ENCODE results near the gene EXOC4. TPM values are rescaled to one million over a fixed set of nuclear protein-coding genes. Genes with fewer than 3 reads are reported as not detected.

EXOC4 gene
- total RNA-seq, 1 experiment from 2014 or later, result 66.2 TPM

DNA sequence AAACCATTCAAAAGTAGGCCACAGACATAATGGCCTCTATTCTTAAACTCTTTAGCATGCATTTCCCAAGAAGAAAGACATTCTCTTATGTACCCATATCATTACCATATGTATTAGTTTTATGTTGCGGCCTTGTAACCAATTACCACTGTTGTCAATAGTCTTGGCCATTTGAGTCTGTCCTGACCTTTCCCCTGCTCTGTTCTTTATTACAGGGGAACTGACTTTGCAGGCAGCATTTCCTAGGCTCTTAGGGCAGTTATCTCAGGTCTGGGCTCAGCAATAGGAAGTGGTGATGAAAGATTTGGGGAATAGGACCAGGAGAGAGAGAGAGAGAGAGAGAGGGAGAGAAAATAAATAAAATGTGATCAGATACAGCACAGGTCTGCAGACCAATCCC is 679.7 kb downstream of the EXOC4 start:
- Mint-ChIP-seq H3K4me1 (ENCODE audit: low read depth, unreplicated experiment) (no peaks in the 10 kb centered on the region), H3K4me3 (ENCODE audit: unreplicated experiment) (no peak overlapping the region), H3K27me3 (ENCODE audit: insufficient read depth, unreplicated experiment) (no peaks in the 10 kb centered on the region), H3K36me3 (ENCODE audit: insufficient read depth, unreplicated experiment) (no peaks in the 10 kb centered on the region), H3K27ac (ENCODE audit: unreplicated experiment) (no peak overlapping the region), H3K9me3 (ENCODE audit: unreplicated experiment) (no peaks in the 10 kb centered on the region)
- TF ChIP-seq, protein P1, sequence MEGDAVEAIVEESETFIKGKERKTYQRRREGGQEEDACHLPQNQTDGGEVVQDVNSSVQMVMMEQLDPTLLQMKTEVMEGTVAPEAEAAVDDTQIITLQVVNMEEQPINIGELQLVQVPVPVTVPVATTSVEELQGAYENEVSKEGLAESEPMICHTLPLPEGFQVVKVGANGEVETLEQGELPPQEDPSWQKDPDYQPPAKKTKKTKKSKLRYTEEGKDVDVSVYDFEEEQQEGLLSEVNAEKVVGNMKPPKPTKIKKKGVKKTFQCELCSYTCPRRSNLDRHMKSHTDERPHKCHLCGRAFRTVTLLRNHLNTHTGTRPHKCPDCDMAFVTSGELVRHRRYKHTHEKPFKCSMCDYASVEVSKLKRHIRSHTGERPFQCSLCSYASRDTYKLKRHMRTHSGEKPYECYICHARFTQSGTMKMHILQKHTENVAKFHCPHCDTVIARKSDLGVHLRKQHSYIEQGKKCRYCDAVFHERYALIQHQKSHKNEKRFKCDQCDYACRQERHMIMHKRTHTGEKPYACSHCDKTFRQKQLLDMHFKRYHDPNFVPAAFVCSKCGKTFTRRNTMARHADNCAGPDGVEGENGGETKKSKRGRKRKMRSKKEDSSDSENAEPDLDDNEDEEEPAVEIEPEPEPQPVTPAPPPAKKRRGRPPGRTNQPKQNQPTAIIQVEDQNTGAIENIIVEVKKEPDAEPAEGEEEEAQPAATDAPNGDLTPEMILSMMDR (IDR thresholded peaks at IDR 0.05; ENCODE audit: insufficient read depth in 1 of 2, low read depth in 1 of 2, low read length in 1 of 2, severe bottlenecking in 1 of 2, unreplicated experiment in 1 of 2), result no peak
- no peak overlapping the region for H3K4me3 ChIP-seq (ENCODE audit: low read depth, low read length)
- H3K4me1 ChIP-seq, result no peaks in the 10 kb centered on the region
- no peak for DNase-seq
- no TSS peak for BruUV-seq (replicated peaks)
- H3K36me3 ChIP-seq (ENCODE audit: control insufficient read depth, insufficient read depth, low read length), result no peaks in the 10 kb centered on the region; the same call in 1 of the 2 replicates
- POLR2A ChIA-PET, result no interaction called here
- CTCF ChIA-PET, result no interaction called here
- no peaks in the 10 kb centered on the region for H3K9me3 ChIP-seq
- H3K27me3 ChIP-seq (replicated peaks; ENCODE audit: control insufficient read depth, insufficient read depth, low read length), result no peaks in the 10 kb centered on the region
- intact Hi-C loops (cut with micrococcal nuclease; ENCODE audit: unreplicated experiment), result no loop called here

GRCh38 chr7:133934262-133934976 is 681.5 kb downstream of the EXOC4 start:
- Mint-ChIP-seq H3K27ac (ENCODE audit: unreplicated experiment) (no peak overlapping the region), H3K9me3 (ENCODE audit: unreplicated experiment) (no peaks in the 10 kb centered on the region), H3K4me1 (ENCODE audit: low read depth, unreplicated experiment) (no peaks in the 10 kb centered on the region), H3K4me3 (ENCODE audit: unreplicated experiment) (no peak overlapping the region), H3K27me3 (ENCODE audit: insufficient read depth, unreplicated experiment) (no peaks in the 10 kb centered on the region), H3K36me3 (ENCODE audit: insufficient read depth, unreplicated experiment) (no peaks in the 10 kb centered on the region)
- ChIA-PET CTCF (no interaction called here), POLR2A (no interaction called here)
- TF ChIP-seq, protein P1 (IDR thresholded peaks at IDR 0.05; ENCODE audit: insufficient read depth in 1 of 2, low read depth in 1 of 2, low read length in 1 of 2, severe bottlenecking in 1 of 2, unreplicated experiment in 1 of 2), result no peak
- no peak overlapping the region for H3K4me3 ChIP-seq (ENCODE audit: low read depth, low read length)
- BruUV-seq (replicated peaks), result no TSS peak
- no peaks in the 10 kb centered on the region for H3K9me3 ChIP-seq
- no peak for DNase-seq
- no peaks in the 10 kb centered on the region for H3K4me1 ChIP-seq
- no peaks in the 10 kb centered on the region; the same call in 1 of the 2 replicates for H3K36me3 ChIP-seq (ENCODE audit: control insufficient read depth, insufficient read depth, low read length)
- intact Hi-C loops (cut with micrococcal nuclease; ENCODE audit: unreplicated experiment), result no loop called here
- H3K27me3 ChIP-seq (replicated peaks; ENCODE audit: control insufficient read depth, insufficient read depth, low read length), result no peaks in the 10 kb centered on the region

DNA sequence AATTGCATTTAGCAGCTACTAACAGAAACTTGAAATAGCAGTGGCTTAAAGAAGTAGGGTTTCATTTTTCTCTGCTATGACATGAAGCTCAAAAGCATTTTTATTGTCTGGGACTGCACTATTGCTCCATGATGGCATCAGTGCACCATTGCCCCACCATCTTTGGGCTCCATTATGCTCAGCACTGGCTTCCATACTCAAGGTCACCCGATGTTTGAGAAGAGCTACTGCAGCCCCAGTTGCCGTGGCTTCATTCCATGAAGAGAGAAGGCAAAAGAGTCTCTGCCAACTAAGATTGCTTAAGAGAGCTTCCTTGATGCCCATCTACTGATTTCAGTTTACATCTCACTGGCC is 682.1 kb downstream of the EXOC4 start:
- Mint-ChIP-seq H3K9me3 (ENCODE audit: unreplicated experiment) (no peaks in the 10 kb centered on the region), H3K27ac (ENCODE audit: unreplicated experiment) (no peak overlapping the region), H3K27me3 (ENCODE audit: insufficient read depth, unreplicated experiment) (no peaks in the 10 kb centered on the region), H3K4me1 (ENCODE audit: low read depth, unreplicated experiment) (no peaks in the 10 kb centered on the region), H3K4me3 (ENCODE audit: unreplicated experiment) (no peak overlapping the region), H3K36me3 (ENCODE audit: insufficient read depth, unreplicated experiment) (no peaks in the 10 kb centered on the region)
- H3K27me3 ChIP-seq (replicated peaks; ENCODE audit: control insufficient read depth, insufficient read depth, low read length), result no peaks in the 10 kb centered on the region
- no peaks in the 10 kb centered on the region for H3K9me3 ChIP-seq
- TF ChIP-seq, protein P1 (IDR thresholded peaks at IDR 0.05; ENCODE audit: insufficient read depth in 1 of 2, low read depth in 1 of 2, low read length in 1 of 2, severe bottlenecking in 1 of 2, unreplicated experiment in 1 of 2), result no peak
- no TSS peak for BruUV-seq (replicated peaks)
- intact Hi-C loops (cut with micrococcal nuclease; ENCODE audit: unreplicated experiment), result no loop called here
- no peaks in the 10 kb centered on the region; the same call in 1 of the 2 replicates for H3K36me3 ChIP-seq (ENCODE audit: control insufficient read depth, insufficient read depth, low read length)
- ChIA-PET CTCF (no interaction called here), POLR2A (no interaction called here)
- no peak overlapping the region for H3K4me3 ChIP-seq (ENCODE audit: low read depth, low read length)
- no peaks in the 10 kb centered on the region for H3K4me1 ChIP-seq
- no peak for DNase-seq
